Measurements from ENCODE around the gene URI1.
A peak's percentile ranks its signal among the peaks of the same experiment; 100 is the strongest.

URI1 gene

GRCh38 chr19:29978080-29978479 lies 36.0 kb downstream of the URI1 start:
- Histone ChIP-seq H3K27me3 (no peaks in the 10 kb centered on the region), H3K4me1 (peaks cover 2% of the 10 kb centered on the region; the same call in 1 of the 2 replicates), H3K9me3 (no peaks in the 10 kb centered on the region), H3K4me3 (ENCODE audit: low read depth, low read length) (no peak overlapping the region), H3K36me3 (no peaks in the 10 kb centered on the region)
- no peak for TF ChIP-seq CTCF (IDR thresholded peaks at IDR 0.05; ENCODE audit: low read depth, low read length)
- no peak for DNase-seq

- peaks cover 15% of the 10 kb centered on the region for H3K36me3 ChIP-seq
- H3K9me3 ChIP-seq: no peaks in the 10 kb centered on the region
- no peaks in the 10 kb centered on the region for H3K27me3 ChIP-seq
- TF ChIP-seq CTCF (IDR thresholded peaks at IDR 0.05; ENCODE audit: low read depth, low read length): no peak
- H3K4me1 ChIP-seq: no peaks in the 10 kb centered on the region
- no peak for DNase-seq
- no peak overlapping the region for H3K4me3 ChIP-seq (ENCODE audit: low read depth, low read length)
Observed at GRCh38 chr19:29983568-29983967, 41.5 kb downstream of the URI1 start.

- DNase-seq: no peak
- Histone ChIP-seq H3K4me1 (no peaks in the 10 kb centered on the region), H3K36me3 (peaks cover 19% of the 10 kb centered on the region), H3K27me3 (no peaks in the 10 kb centered on the region), H3K4me3 (ENCODE audit: low read depth, low read length) (no peak overlapping the region), H3K9me3 (no peaks in the 10 kb centered on the region)
- TF ChIP-seq CTCF (IDR thresholded peaks at IDR 0.05; ENCODE audit: low read depth, low read length): no peak
Observed at GRCh38 chr19:29985196-29985595, 43.2 kb downstream of the URI1 start.

GRCh38 chr19:29988351-29988750 lies 46.3 kb downstream of the URI1 start:
- Histone ChIP-seq H3K27me3 (no peaks in the 10 kb centered on the region), H3K9me3 (no peaks in the 10 kb centered on the region), H3K4me3 (ENCODE audit: low read depth, low read length) (no peak overlapping the region), H3K36me3 (peaks cover 20% of the 10 kb centered on the region), H3K4me1 (no peaks in the 10 kb centered on the region)
- peak; percentile 15; the same call in 1 of the 2 replicates for TF ChIP-seq CTCF (IDR thresholded peaks at IDR 0.05; ENCODE audit: low read depth, low read length)
- no peak for DNase-seq

GRCh38 chr19:29992233-29992867 lies 50.3 kb downstream of the URI1 start:
- Histone ChIP-seq H3K9me3 (no peaks in the 10 kb centered on the region), H3K36me3 (peaks cover 16% of the 10 kb centered on the region)

More at GRCh38 chr19:29992233-29992867, 50.3 kb downstream of the URI1 start:
- Histone ChIP-seq H3K4me3 (ENCODE audit: low read depth, low read length) (no peak overlapping the region), H3K27me3 (no peaks in the 10 kb centered on the region), H3K4me1 (no peaks in the 10 kb centered on the region)
- no peak for TF ChIP-seq CTCF (IDR thresholded peaks at IDR 0.05; ENCODE audit: low read depth, low read length)
- no peak for DNase-seq
